NCI-H526 (cell line): ENCODE measurements around the gene KRT9.

Experiments
- DNase-seq, 2 experiments: peaks; one replicate each; lab custom pipeline; 2025; lab: John Stamatoyannopoulos, UW

The KRT9 gene

GRCh38 chr17:41546819-41547218 lies 25.0 kb downstream of the KRT9 start:
- no peak for DNase-seq

- DNase-seq: no peak
Observed at GRCh38 chr17:41545829-41546410, 25.9 kb downstream of the KRT9 start.

- DNase-seq: no peak
Observed at GRCh38 chr17:41544935-41545334, 26.9 kb downstream of the KRT9 start.

- DNase-seq: peak in 1 of 2 experiments; percentile 17
Observed at GRCh38 chr17:41544491-41544892, 27.4 kb downstream of the KRT9 start.

GRCh38 chr17:41542786-41543185 lies 29.1 kb downstream of the KRT9 start:
- DNase-seq: peak in 1 of 2 experiments; percentile 65

GRCh38 chr17:41542357-41542756 lies 29.5 kb downstream of the KRT9 start:
- DNase-seq: no peak

- DNase-seq: peak; percentile 71 to 85
Observed at GRCh38 chr17:41540921-41541625, 30.8 kb downstream of the KRT9 start.

- peak; percentile 54 to 71 for DNase-seq
Observed at GRCh38 chr17:41539979-41540701, 31.7 kb downstream of the KRT9 start.

- no peak for DNase-seq
Observed at GRCh38 chr17:41539071-41539492, 32.8 kb downstream of the KRT9 start.

- DNase-seq: no peak
Observed at GRCh38 chr17:41538565-41538991, 33.3 kb downstream of the KRT9 start.

- no peak for DNase-seq
Observed at GRCh38 chr17:41537990-41538389, 33.9 kb downstream of the KRT9 start.

GRCh38 chr17:41537614-41537954 lies 34.3 kb downstream of the KRT9 start:
- no peak for DNase-seq

GRCh38 chr17:41536741-41537613 lies 34.9 kb downstream of the KRT9 start:
- DNase-seq: no peak

- DNase-seq: no peak
Observed at GRCh38 chr17:41535764-41536481, 35.9 kb downstream of the KRT9 start.

GRCh38 chr17:41534899-41535546 lies 36.8 kb downstream of the KRT9 start:
- no peak for DNase-seq

GRCh38 chr17:41533613-41534012 lies 38.2 kb downstream of the KRT9 start:
- no peak for DNase-seq

GRCh38 chr17:41532947-41533570 lies 38.8 kb downstream of the KRT9 start:
- no peak for DNase-seq

- DNase-seq: no peak
Observed at GRCh38 chr17:41531993-41532392, 39.9 kb downstream of the KRT9 start.

- DNase-seq: peak in 1 of 2 experiments; percentile 14
Observed at GRCh38 chr17:41530062-41531048, 41.5 kb downstream of the KRT9 start.
